K562 (cell line): ENCODE results near the gene BTF3L4. TPM values are rescaled to one million over a fixed set of nuclear protein-coding genes. Genes with fewer than 3 reads are reported as not detected.
A peak's percentile ranks its signal among the peaks of the same experiment; 100 is the strongest.
"Not testable (repeated sequence)": the region's sequence is repeated elsewhere in the genome, so short reads cannot be mapped to it uniquely, and the experiment has no call there.

Experiments
- ATAC-seq: fragments of 200-7000 bp; cut with Tn5 transposase; 3 replicates; pipeline ENCODE4 v1.9.1; 2020; ENCODE audit warnings: moderate library complexity
- BruUV-seq: library from RNA; stranded (reverse); fragments of 400-500 nt; replicated peaks from 2 replicates; lab custom pipeline; 2021; lab: Mats Ljungman, UMichigan
- CTCF ChIA-PET: fragments of 300-600 bp; formaldehyde crosslinking; extraction: SDS; loops from one replicate; lab custom pipeline; 2021; ENCODE audit warnings: low intra/inter-chr PET ratio; lab: Yijun Ruan, JAX
- POLR2A ChIA-PET: fragments of 300-600, 350-650 bp; sonication (Branson Sonifier 250); formaldehyde crosslinking; extraction: SDS; loops from one replicate; lab custom pipeline; 2021; ENCODE audit warnings: antibody characterized with exemption, inconsistent platforms; lab: Yijun Ruan, JAX
- DNase-seq, 4 experiments: peaks; one replicate each; pipeline versions ENCODE4 v3.0.0 to v3.0.0-alpha.2; 2011 to 2018; ENCODE audit warnings: low spot score in 3 of 4, mixed read lengths in 3 of 4; ENCODE audit errors: extremely low read depth in 1 of 4
- FAIRE-seq: peaks from 2 replicates; lab custom pipeline; 2011; peaks lifted over from hg19 to GRCh38; lab: Jason Lieb, UNC
- H2AFZ ChIP-seq: 2 replicates; pipeline ENCODE4 v1.6.0; 2011; ENCODE audit warnings: low read depth, low read length, control low read depth, inconsistent platforms
- H3K27ac ChIP-seq: fragments of 200-600 bp; 3 replicates; pipeline ENCODE4 v1.8.0; 2011; ENCODE audit warnings: low read depth, mild to moderate bottlenecking, control low read depth, inconsistent platforms, low read length, moderate library complexity, mixed read lengths; ENCODE audit errors: extremely low read depth
- H3K27me3 ChIP-seq, 2 experiments: fragments of 300-600 bp in 1 of 2; 2 replicates in 1 of 2; 3 replicates in 1 of 2; pipeline versions ENCODE4 v1.6.0 to v1.8.0; 2011; ENCODE audit warnings: inconsistent platforms in 2 of 2, low read length in 2 of 2, mild to moderate bottlenecking in 1 of 2, mixed read lengths in 1 of 2, moderate library complexity in 1 of 2; ENCODE audit not compliant: control insufficient read depth in 2 of 2, insufficient read depth in 2 of 2
- H3K36me3 ChIP-seq: fragments of 300-600 bp; 3 replicates; pipeline ENCODE4 v1.8.0; 2011; ENCODE audit warnings: mild to moderate bottlenecking, low read length, inconsistent platforms; ENCODE audit not compliant: control insufficient read depth, insufficient read depth
- H3K4me1 ChIP-seq, 2 experiments: fragments of 200-600 bp in 1 of 2; replicated peaks in 1 of 2; 2 replicates in 1 of 2; 3 replicates in 1 of 2; pipeline versions ENCODE4 v1.5.1 to v1.8.0; 2011; ENCODE audit warnings: inconsistent platforms in 2 of 2, low read length in 2 of 2, mild to moderate bottlenecking in 1 of 2, mixed read lengths in 1 of 2, moderate library complexity in 1 of 2; ENCODE audit not compliant: control insufficient read depth in 2 of 2, insufficient read depth in 2 of 2
- H3K4me2 ChIP-seq: 2 replicates; pipeline ENCODE4 v1.6.1; 2011; ENCODE audit warnings: low read length, control low read depth, inconsistent platforms, mixed read lengths; ENCODE audit not compliant: insufficient read depth
- H3K4me3 ChIP-seq: fragments of 200-600 bp; sonication (generic), shearing (Covaris generic); 2 replicates; pipeline ENCODE4 v1.5.1; 2016; ENCODE audit warnings: control low read depth, inconsistent platforms
- H3K79me2 ChIP-seq: fragments of 200-600 bp; 3 replicates; pipeline ENCODE4 v1.8.0; 2011; ENCODE audit warnings: low read length, inconsistent platforms; ENCODE audit not compliant: control insufficient read depth, insufficient read depth
- H3K9ac ChIP-seq, 2 experiments: 2 replicates each; pipeline versions ENCODE4 v1.6.0 to v1.6.1; 2011; ENCODE audit warnings: low read depth in 2 of 2, low read length in 2 of 2, control low read depth in 1 of 2, inconsistent platforms in 1 of 2, mild to moderate bottlenecking in 1 of 2, mixed read lengths in 1 of 2; ENCODE audit not compliant: insufficient read depth in 1 of 2
- H3K9me1 ChIP-seq: one replicate; pipeline ENCODE4 v1.6.0; 2011; ENCODE audit warnings: inconsistent platforms, mild to moderate bottlenecking, low read length, moderate library complexity; ENCODE audit not compliant: control insufficient read depth, insufficient read depth
- H3K9me3 ChIP-seq: replicated peaks from 2 replicates; pipeline ENCODE4 v1.5.1; 2011; ENCODE audit warnings: low read depth, low read length, inconsistent platforms; ENCODE audit not compliant: control insufficient read depth, insufficient read depth
- H4K20me1 ChIP-seq: replicated peaks from 2 replicates; pipeline ENCODE4 v1.6.1; 2011; ENCODE audit warnings: low read length, inconsistent platforms, mixed read lengths; ENCODE audit not compliant: control insufficient read depth, insufficient read depth
- C11orf30 ChIP-seq: fragments of 450-650 bp; IDR thresholded peaks from 2 replicates; pipeline ENCODE4 v1.6.1; 2016; ENCODE audit warnings: low read depth, mild to moderate bottlenecking
- MAFF ChIP-seq: IDR thresholded peaks from 2 replicates; pipeline ENCODE4 v1.6.1; 2012; ENCODE audit warnings: low read length, improper control_type of control experiment
- MAFG ChIP-seq: fragments of 450-650 bp; conservative IDR thresholded peaks from 2 replicates; pipeline ENCODE4 v1.6.1; 2016; ENCODE audit warnings: missing genetic modification characterization, missing compliant biosample characterization
- MAFK ChIP-seq: IDR thresholded peaks from 2 replicates; pipeline ENCODE4 v1.6.1; 2011; ENCODE audit warnings: low read length, improper control_type of control experiment
- POLR2G ChIP-seq: fragments of 200-400 bp; formaldehyde crosslinking; IDR thresholded peaks from 2 replicates; pipeline ENCODE4 v1.6.1; 2017; ENCODE audit warnings: low read depth, mild to moderate bottlenecking, antibody characterized with exemption, low read length, moderate library complexity
- ZNF121 ChIP-seq: sonication (generic); formaldehyde crosslinking; conservative IDR thresholded peaks from 2 replicates; pipeline ENCODE4 v1.8.0; 2022; ENCODE audit warnings: missing genetic modification reagents
- ZNF316 ChIP-seq: fragments of 450-650 bp; IDR thresholded peaks from 2 replicates; pipeline ENCODE4 v1.6.1; 2016
- WGBS: fragments of 100-300 bp; shearing (Covaris generic); methylation state at CpG from one replicate; pipeline ENCODE4 v1.1.6; 2016; ENCODE audit warnings: low coverage, mixed read lengths; ENCODE audit not compliant: insufficient coverage; ENCODE audit errors: missing lambda C conversion rate; 5-methylcytosine and 5-hydroxymethylcytosine counted together
- in situ Hi-C: fragments of 300-500 bp; cut with MboI; formaldehyde crosslinking; loops from 4 replicates; pipeline ENCODE4 v1.15.0; 2018; ENCODE audit warnings: inconsistent platforms, mixed read lengths
- intact Hi-C: fragments of 100-400 bp; cut with micrococcal nuclease; formaldehyde crosslinking; loops from 2 replicates; pipeline ENCODE4 v1.14.2; 2022
- polyA plus RNA-seq, 8 experiments: library from polyadenylated mRNA; depleted of rRNA in 4 of 8; stranded (reverse) in 5 of 8; unstranded in 3 of 8; fragments of >200 nt; fragmentation: Nextera tagmentation in 2 of 8; fragmentation: Illumina TruSeq in 1 of 8; extraction: Ambion mirVana in 2 of 8; extraction: Trizol in 1 of 8; gene quantifications; 2 replicates each; pipeline versions ENCODE4 v1.2.1 to v1.2.3, GENCODE V29; 2011 to 2014; ENCODE audit warnings: inconsistent platforms in 1 of 8, missing spikeins in 1 of 8
- total RNA-seq, 7 experiments: library from RNA; depleted of rRNA in 6 of 7; stranded (reverse); fragments of >200 nt in 6 of 7; fragmentation: Illumina TruSeq in 2 of 7; extraction: Trizol in 2 of 7; gene quantifications; 2 replicates each; pipeline versions ENCODE4 v1.2.1 to v1.2.3, GENCODE V29; 2011 to 2021; ENCODE audit warnings: low replicate concordance in 1 of 7

The BTF3L4 gene
- total and polyA plus RNA-seq, 9 of the 15 experiments (the other 6 are each of a cell fraction or from before 2014, with no cell fraction given), result 40.1 to 106 (median 88.8) TPM

GRCh38 chr1:52087892-52088291 lies 31.8 kb downstream of the BTF3L4 start:
- H3K27me3 ChIP-seq, CTCF ChIA-PET, H3K79me2 ChIP-seq, H3K9ac ChIP-seq, H4K20me1 ChIP-seq, H3K9me1 ChIP-seq, H3K4me2 ChIP-seq, intact Hi-C loops, H3K27ac ChIP-seq, H3K4me1 ChIP-seq, H2AFZ ChIP-seq, DNase-seq, BruUV-seq, H3K4me3 ChIP-seq, in situ Hi-C loops, FAIRE-seq, H3K9me3 ChIP-seq, ATAC-seq: not testable (repeated sequence)
- peak; percentile 86 for TF ChIP-seq MAFF
- TF ChIP-seq MAFK, result peak; percentile 82
- TF ChIP-seq ZNF316, result peak; percentile 90
- peak; percentile 79 for TF ChIP-seq MAFG (tag)
- TF ChIP-seq C11orf30, result peak; percentile 81
- POLR2A ChIA-PET, result interaction anchor here (0.9 to 1.8 kb wide), 3 partner anchors 10 to 18 kb away, joined by 3 to 8 read pairs (median 3); no protein-coding TSS in a partner anchor
- H3K36me3 ChIP-seq, result peaks cover 67% of the 10 kb centered on the region

DNA sequence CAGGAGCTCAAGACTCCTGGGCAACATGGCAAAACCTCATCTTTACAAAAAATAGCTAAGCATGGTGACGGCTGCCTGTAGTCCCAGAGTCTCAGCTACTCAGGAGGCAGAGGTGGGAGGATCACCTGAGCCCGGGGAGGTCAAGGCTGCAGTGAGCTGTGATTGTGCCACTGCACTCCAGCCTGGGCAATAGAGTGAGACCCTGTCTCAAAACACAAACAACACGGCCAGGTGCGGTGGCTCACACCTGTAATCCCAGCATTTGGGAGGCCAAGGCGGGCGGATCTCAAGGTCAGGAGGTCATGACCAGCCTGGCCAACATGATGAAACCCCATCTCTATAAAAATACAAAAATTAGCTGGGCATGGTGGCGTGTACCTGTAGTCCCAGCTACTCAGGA lies 38.2 kb downstream of the BTF3L4 start:
- H3K4me3 ChIP-seq, H3K9ac ChIP-seq, in situ Hi-C loops, H3K9me3 ChIP-seq, H4K20me1 ChIP-seq, FAIRE-seq, H3K79me2 ChIP-seq: not testable (repeated sequence)
- POLR2A ChIA-PET, result interaction anchor here (1.1 to 2.3 kb wide), 5 partner anchors 12 to 57 kb away, joined by 3 to 8 read pairs (median 5); no protein-coding TSS in a partner anchor
- WGBS, result 77% methylated on average over 7 of the region's 7 CpGs
- TF ChIP-seq ZNF121 (CRISPR knock-in tag), result peak; percentile 68; the same call in 1 of the 2 replicates
- peak; percentile 48 for TF ChIP-seq POLR2G
- TF ChIP-seq, all 486 proteins: peak for 2; not testable (repeated sequence) for 484
- H3K27ac ChIP-seq, H2AFZ ChIP-seq, ATAC-seq, BruUV-seq, H3K9me1 ChIP-seq, H3K4me2 ChIP-seq, DNase-seq, H3K27me3 ChIP-seq, intact Hi-C loops, H3K4me1 ChIP-seq, CTCF ChIA-PET: not testable (repeated sequence)
- H3K36me3 ChIP-seq, result peaks cover 19% of the 10 kb centered on the region
